HG03571 (cell line): ENCODE data around the gene HERC3.

Experiments used
- ATAC-seq: cut with Tn5 transposase; IDR thresholded peaks from one replicate; pipeline ENCODE4 v1.9.1; 2021; ENCODE audit not compliant: unreplicated experiment

Gene HERC3

GRCh38 chr4:88744609-88745008 lies 152.3 kb downstream of the HERC3 start:
- ATAC-seq = no peak

DNA sequence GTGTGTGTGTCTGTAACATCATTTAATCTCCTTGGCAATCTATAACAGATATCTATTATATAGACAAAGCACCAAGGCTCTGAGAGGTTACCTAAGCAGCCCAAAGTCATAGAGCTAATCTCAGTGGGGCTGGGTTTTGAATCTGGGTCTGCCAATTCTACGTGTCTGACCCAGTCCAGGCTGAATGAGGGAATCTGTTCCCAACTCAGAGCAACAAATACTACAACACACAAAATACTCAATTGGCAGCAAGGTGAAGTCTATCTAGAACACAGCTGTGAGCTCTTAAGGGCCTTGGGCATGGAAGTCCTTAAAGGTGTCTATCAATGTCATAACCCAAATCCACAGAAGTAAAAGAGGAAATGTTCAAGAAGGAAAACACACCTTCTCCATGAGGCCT lies 152.9 kb downstream of the HERC3 start:
- ATAC-seq = no peak

DNA sequence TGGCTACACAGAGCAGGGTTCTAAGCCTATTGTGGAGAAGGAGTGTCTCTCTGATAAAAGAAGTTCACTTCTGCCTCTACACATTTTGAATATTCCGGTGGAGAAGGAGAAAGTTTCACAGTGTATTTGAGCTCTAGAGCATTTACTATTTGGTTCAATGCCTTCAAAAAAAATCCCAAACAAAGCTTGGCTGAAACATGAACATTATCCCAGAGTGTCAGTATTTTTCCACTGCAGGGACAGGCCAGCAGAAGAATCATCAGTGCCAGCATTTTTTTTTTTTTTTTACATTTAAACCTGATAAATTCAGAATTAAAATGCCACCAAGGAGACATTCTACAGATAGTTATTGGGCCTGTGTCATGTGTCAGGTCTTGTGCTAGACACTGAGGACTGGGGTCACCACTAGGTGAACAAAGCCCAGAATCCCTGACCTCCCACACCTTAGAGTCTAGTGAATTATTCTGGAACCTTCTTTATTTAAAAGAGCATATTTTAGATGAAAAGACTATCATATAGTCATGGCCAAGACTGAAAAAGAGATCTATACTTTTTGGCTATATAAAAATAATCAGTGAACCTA lies 153.4 kb downstream of the HERC3 start:
- no peak for ATAC-seq

GRCh38 chr4:88746206-88746605 lies 153.9 kb downstream of the HERC3 start:
- no peak for ATAC-seq

- no peak for ATAC-seq
Measured at GRCh38 chr4:88747351-88747750, 155.1 kb downstream of the HERC3 start.

GRCh38 chr4:88750369-88750768 lies 158.1 kb downstream of the HERC3 start:
- no peak for ATAC-seq

GRCh38 chr4:88751258-88752075 lies 159.2 kb downstream of the HERC3 start:
- no peak for ATAC-seq

GRCh38 chr4:88752076-88752463 lies 159.8 kb downstream of the HERC3 start:
- ATAC-seq = no peak

- ATAC-seq = no peak
Measured at GRCh38 chr4:88752754-88753153, 160.5 kb downstream of the HERC3 start.

DNA sequence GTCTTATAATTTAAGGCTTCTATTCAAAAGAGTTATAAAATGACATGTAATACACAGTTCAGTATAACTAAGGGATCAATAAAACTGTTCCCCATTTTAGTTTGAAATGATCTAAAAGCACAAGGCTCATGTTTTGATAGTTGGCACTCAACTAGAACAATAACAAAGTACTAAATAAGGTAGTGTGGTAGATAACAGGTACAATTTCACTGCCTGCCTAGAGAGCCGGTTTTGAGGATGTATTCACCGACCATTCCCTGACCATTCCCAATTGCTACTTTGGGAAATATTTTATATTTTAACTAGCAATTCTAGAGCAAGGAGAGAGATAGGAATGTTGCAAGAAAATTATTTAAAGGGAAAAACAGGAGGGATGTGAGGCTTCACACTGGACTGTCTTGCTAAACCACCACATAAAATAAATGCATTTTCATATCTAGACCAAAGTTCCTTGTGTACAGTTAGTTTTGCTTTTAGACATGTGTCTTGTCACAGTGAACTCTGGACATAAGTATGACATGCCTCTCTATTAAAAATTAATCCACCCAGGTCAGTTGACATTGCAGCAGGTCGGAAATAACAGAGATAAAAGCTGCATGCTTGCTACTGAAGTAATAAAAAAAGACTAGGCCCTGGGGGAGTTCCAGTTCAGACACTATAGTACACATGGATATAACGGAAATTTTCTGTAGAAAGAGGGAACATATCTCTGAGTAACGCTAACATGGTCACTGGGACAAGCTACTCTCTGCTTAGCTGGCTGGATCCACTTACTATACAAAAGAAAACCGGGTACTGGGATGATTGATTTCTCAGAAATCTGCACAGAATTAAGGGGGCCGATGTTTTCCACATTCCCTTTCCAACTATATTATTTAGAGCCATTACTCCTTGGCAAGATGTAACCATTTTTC lies 161.6 kb downstream of the HERC3 start:
- no peak for ATAC-seq

DNA sequence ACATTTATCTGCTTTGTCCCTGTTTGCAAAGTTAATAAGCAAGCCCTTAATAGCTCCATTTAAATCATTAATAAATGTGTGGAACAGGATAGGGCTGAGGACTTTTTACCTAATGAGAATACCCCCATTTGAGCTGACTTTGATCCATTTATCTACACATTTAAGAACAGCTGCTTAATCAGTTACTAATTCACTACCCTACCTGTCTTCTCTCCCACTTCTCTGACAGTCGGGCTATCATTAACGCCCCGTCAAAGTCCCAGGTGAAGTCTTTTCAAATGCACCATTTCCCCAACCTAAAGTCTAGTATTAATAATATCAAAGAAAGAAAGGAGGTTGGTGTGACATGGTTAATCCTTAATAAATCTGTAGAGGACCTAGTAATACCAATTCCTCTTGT lies 162.5 kb downstream of the HERC3 start:
- no peak for ATAC-seq

GRCh38 chr4:88755454-88755853 lies 163.2 kb downstream of the HERC3 start:
- ATAC-seq = no peak

- no peak for ATAC-seq
Measured at GRCh38 chr4:88756149-88756548, 163.9 kb downstream of the HERC3 start.

- ATAC-seq = no peak
Measured at GRCh38 chr4:88757067-88757466, 164.8 kb downstream of the HERC3 start.

DNA sequence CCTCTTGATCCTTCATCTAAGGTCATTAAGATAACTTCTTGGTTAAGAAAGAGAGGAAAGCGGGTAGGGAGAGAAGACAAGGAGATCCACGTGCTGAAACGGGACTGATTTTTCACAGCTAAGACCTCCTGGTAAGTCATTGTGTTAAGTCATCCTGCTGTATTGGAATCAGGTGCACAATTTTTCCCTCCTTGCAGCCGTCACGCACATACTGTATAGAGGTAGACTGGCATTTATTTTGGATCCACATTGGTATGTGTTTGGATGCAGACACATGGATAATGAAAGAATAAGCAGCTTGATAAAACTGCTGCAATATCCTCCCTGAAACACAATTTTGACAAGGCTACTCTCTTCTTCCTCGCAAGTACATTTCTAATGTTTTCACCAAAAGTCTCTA lies 165.5 kb downstream of the HERC3 start:
- ATAC-seq = no peak
